ENCODE data around the gene ETNK1.

- TF ChIP-seq CTCF (IDR thresholded peaks at IDR 0.05): no peak
- TF ChIP-seq EP300 (IDR thresholded peaks at IDR 0.05): no peak
- TF ChIP-seq JUNB (IDR thresholded peaks at IDR 0.05): no peak
- TF ChIP-seq E2F6 (IDR thresholded peaks at IDR 0.05; ENCODE audit: borderline replicate concordance, low read depth): no peak
- TF ChIP-seq ZFP36 (IDR thresholded peaks at IDR 0.05; ENCODE audit: borderline replicate concordance, partially characterized antibody): no peak
- TF ChIP-seq CHD2 (IDR thresholded peaks at IDR 0.05; ENCODE audit: low read length, partially characterized antibody): no peak
- no peak for TF ChIP-seq MAX (IDR thresholded peaks at IDR 0.05)
- TF ChIP-seq RFX5 (IDR thresholded peaks at IDR 0.05): no peak
- TF ChIP-seq CEBPB (IDR thresholded peaks at IDR 0.05): no peak
- no peak for TF ChIP-seq POLR2A (IDR thresholded peaks at IDR 0.05; ENCODE audit: low read length)
Measured at GRCh38 chr12:22672951-22673350, 48.0 kb downstream of the ETNK1 start.
